HK-2 (cell line): Measurements from ENCODE around the gene LGALS4.
"Not testable (repeated sequence)": the region's sequence is repeated elsewhere in the genome, so short reads cannot be mapped to it uniquely, and the experiment has no call there.

Experiments
- DNase-seq: peaks from one replicate; pipeline ENCODE4 v3.0.0-alpha.2; 2018; ENCODE audit not compliant: unreplicated experiment

Gene LGALS4, protein sequence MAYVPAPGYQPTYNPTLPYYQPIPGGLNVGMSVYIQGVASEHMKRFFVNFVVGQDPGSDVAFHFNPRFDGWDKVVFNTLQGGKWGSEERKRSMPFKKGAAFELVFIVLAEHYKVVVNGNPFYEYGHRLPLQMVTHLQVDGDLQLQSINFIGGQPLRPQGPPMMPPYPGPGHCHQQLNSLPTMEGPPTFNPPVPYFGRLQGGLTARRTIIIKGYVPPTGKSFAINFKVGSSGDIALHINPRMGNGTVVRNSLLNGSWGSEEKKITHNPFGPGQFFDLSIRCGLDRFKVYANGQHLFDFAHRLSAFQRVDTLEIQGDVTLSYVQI

DNA sequence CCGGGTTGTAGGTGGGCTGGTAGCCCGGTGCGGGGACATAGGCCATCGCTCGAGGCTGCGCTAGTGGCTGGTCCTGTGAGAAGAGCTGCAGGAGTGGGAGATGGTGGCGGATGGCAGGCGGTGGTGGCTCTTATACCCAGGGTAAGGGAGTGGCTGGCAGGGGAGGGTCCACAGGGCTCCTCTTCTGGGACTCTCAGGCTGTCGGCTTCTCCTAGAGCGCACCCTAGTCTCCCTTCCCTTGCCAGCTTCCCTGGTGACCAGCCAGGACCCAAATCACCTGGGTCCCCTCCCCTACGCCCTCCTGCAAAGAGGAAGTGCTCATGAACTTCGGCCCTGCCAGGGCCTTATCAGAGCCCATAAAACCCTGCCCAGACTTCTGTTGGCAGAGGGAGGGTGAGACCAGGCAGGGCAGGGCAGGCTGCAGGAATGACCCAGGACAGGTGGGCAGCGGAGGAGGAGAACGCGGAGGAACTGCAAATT lies at the start of gene LGALS4:
Gene LGALS4, minus strand, starts transcription at position 105 of the 480 bp plus-strand sequence. Its CDS starts 59 bp downstream, at position 46.
- no peak for DNase-seq

DNA sequence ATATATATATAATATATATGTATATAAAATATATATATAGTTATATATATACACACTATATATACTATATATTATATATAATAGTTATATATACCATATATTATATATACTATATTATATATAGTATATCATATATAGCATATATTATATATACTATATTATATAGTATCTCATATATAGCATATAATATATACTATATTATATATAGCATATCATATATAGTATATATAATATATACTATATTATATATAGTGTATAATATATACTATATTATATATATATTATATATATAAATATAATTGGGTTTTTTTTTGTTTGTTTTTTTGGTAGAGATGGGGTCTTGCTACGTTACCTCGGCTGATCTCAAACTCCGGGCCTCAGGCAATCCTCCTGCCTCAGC lies 48.6 kb upstream of the LGALS4 start:
- no peak for DNase-seq

- not testable (repeated sequence) for DNase-seq
These were observed 47.0 kb upstream of the LGALS4 start for GRCh38 chr19:38859631-38860204.

DNA sequence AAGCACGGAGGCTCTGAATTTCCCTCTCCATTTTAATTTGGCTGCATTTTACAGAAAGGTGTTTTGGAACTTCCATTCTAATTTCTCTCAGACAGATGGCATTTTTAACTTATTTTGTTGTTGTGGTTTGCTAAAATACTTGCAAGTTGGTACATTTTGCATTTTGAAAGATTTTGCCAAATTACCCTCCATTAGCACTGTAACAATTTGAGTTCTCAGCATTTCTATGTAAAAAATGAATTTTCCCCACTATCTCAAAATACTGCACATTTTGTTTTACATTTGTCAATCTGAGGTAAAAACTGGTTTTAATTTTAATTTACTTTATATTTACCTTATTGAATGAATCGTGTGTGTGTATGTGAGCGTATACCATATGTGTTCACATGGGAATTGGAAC lies 44.1 kb upstream of the LGALS4 start:
- DNase-seq, result no peak

GRCh38 chr19:38855751-38856150 lies 43.0 kb upstream of the LGALS4 start:
- not testable (repeated sequence) for DNase-seq

DNA sequence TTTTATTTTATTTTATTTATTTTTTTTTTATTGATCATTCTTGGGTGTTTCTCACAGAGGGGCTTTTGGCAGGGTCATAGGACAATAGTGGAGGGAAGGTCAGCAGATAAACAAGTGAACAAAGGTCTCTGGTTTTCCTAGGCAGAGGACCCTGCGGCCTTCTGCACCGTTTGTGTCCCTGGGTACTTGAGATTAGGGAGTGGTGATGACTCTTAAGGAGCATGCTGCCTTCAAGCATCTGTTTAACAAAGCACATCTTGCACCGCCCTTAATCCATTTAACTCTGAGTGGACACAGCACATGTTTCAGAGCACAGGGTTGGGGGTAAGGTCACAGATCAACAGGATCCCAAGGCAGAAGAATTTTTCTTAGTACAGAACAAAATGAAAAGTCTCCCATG lies 42.2 kb upstream of the LGALS4 start:
- not testable (repeated sequence) for DNase-seq

GRCh38 chr19:38853214-38853613 lies 40.5 kb upstream of the LGALS4 start:
- DNase-seq, result no peak

- peak; percentile 64 for DNase-seq
These were observed 39.7 kb upstream of the LGALS4 start for GRCh38 chr19:38852231-38853044.

DNA sequence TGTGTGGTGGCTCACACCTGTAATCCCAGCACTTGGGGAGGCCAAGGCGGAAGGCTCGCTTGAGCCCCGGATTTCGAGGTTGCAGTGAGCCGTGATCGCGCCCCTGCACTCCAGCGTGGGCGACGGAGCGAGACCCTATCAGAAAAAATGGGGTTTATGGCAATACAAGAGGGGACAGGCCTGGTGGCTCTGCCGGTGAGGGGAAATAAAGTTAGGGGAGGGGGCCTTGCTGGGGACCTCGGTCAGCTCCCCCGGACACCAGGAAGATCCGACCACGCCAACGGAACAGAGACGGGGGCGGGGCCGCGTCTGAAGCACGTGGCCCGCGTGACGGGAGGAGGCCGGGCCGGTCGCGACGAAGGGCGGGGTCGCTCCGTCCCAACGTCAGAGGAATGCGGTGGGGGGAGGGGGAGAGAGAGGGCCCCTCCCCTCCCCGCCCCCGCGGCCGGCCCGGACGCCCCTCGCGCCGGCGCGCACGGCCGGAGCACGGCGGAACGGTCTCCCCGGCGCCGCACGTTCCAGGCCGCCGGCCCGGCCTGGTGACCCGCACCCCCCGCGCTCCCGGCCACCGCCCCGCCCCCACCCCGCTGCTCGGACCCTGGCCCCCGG lies 39.0 kb upstream of the LGALS4 start:
- DNase-seq, result peak; percentile 85

DNA sequence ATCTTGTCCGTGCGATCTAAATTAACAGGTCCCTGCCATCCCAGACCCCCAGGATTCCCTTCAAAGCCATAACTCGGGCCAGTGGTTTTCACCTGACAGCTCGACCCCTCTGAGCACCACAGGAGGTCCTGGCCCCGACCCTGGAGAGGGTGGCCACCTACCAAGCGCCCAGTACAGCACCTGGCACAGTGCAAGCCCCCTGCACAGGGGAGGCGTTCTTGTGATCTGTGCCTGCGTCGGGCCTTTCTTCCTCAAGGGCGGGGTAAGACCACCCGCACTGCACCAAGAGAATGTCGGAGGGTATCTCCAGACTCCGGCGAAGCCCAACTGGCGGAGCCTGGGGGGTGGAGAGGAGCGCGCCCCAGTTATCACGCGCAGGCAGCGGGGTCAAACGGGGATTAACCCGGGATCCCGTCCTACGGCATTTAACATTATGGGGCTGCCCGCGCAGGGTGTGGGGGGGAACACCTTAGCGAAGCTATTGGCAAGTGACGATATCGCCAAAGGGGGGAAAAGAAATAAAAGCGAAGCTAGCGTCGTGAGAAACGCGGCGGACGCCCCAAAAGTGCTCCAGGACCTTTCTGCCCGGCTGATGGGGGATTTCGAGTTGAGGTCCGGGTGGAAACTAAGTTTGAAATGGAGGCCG lies 38.4 kb upstream of the LGALS4 start:
- DNase-seq, result no peak

DNA sequence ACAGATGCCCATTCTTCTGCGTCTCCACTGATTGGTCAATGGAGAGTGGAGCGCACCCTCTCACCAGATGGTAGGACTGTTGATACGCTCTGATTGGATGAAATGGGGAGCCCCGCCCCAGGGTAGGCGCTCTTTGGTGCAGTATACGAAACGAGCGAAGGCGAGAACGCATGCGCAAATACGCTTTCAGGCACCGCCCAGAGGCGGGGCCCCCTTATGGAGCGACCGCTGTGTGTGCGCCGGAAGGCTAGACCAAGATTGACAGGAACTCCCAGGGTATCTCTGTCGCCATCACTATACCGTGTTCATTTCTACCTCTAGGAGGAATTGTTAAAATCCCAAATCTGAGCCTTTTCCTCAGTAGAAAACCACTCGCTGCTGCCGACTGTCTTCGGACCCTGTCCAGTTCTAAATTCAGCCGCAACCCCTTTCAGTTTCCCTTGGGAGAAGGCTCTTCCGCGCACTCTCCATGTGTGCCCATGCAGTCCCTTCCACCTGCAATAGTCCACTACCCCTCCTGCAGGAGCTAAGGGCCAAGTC lies 37.8 kb upstream of the LGALS4 start:
- DNase-seq, result peak; percentile 99

DNA sequence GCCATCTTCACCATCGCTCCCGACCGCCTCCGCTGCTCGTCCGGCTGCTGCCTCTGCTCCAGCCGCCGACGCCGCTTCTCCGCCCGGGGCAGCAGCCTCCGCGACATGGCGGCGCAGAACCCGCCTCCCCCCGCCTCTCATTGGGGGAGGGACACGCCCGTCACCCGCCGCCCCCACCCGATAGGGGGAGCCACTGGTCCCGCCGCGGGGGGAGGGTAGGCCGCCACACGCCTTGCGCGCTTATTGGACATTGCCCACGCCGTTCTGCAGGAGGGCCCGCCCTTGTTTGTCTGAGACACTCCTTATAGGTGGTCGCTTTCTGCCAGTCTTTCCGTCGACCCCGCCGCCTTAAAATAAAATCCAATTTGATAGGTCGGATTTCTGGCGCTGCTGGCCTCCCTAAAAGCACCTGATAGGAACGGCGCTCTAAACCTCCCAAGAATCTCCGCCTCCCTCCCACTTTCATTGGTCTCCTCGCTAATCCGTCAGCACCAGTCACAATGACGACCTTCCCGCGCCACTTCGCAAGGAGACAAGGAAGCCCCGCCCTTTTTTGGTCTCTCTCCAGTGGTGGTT lies 37.2 kb upstream of the LGALS4 start, which contains the start of gene HNRNPL:
Gene HNRNPL, minus strand, starts transcription at position 127 of the 576 bp plus-strand sequence. Its CDS starts 20 bp downstream, at position 107.
- DNase-seq, result no peak

- peak; percentile 98 for DNase-seq
These were observed 36.6 kb upstream of the LGALS4 start for GRCh38 chr19:38849147-38849859.

- peak; percentile 54 for DNase-seq
These were observed 35.8 kb upstream of the LGALS4 start for GRCh38 chr19:38848299-38849146.

- no peak for DNase-seq
These were observed 33.4 kb upstream of the LGALS4 start for GRCh38 chr19:38846097-38846496.

GRCh38 chr19:38845374-38846024 lies 32.8 kb upstream of the LGALS4 start:
- no peak for DNase-seq

DNA sequence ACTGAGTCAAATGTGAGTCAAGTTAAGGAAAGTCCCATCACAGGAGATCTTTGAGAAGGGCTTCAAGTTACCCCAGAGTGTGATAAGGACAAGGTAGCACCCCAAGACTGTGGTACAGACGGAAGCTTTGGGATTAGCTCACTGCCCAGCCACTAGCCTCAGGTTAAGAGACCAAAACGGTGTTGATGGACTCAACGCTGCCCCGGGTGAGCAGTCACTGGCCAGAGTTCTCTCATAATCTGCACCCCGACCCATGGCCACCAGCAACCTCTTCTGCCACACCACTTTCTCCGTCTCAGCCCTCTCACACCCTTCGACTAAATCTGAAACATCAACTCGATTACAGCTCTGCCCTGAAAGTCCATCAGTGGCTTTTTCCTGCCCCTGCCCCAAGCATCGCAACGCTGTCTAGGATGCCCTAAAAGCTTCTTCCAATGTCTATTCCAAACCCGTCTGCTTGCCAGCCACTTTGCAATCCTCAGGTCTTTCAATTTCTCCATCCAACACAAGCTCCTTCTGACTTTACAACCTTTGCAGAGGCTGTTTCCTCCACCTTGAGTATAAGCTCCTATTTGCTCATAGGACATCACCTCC lies 31.4 kb upstream of the LGALS4 start:
- DNase-seq, result no peak

DNA sequence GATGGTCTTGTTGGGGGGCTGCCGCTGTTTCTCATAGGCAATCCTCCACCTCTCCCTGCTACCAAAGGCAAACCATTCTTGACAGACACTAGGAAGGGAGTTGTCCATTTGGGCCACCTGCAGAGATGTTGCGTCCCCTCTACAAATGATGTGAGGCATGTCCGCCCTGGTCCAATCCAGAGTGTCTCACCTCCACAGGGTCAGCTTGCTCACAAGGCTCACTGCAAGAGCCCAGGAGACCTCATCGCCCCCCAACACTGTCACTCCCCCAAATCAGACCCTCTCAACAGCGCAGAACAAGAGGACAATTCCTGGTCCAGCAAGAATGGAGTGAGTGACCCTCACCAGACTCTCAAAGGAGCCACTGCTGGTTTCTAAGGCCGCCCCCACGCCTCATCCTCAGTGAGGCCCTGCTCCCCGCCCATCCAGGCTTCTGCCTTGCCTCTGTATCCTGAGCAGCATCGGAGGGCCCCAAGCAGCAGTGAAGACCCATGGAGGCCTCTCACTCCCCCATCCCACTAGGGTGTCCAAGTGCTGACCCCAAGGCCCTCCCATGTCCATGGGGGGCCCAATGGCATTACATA lies 30.5 kb upstream of the LGALS4 start:
- DNase-seq, result no peak
